Stomach smooth muscle (tissue), 2 donors: ENCODE measurements around the gene LRIF1.
"Not testable (repeated sequence)": the region's sequence is repeated elsewhere in the genome, so short reads cannot be mapped to it uniquely, and the experiment has no call there.

Experiments
- H3K27ac ChIP-seq: one replicate; pipeline ENCODE4 v1.7.0; 2013; ENCODE audit warnings: mild to moderate bottlenecking, low read length, inconsistent platforms
- H3K27me3 ChIP-seq, 2 donors: one replicate each; pipeline ENCODE4 v1.7.0; 2013; ENCODE audit warnings: low read length in 2 of 2; ENCODE audit not compliant: insufficient read depth in 2 of 2, control insufficient read depth in 1 of 2
- H3K36me3 ChIP-seq, 2 donors: one replicate each; pipeline ENCODE4 v1.7.0; 2013; ENCODE audit warnings: low read length in 2 of 2; ENCODE audit not compliant: control insufficient read depth in 2 of 2, insufficient read depth in 2 of 2
- H3K4me1 ChIP-seq: one replicate; pipeline ENCODE4 v1.7.0; 2013; ENCODE audit warnings: low read length; ENCODE audit not compliant: control insufficient read depth, insufficient read depth
- H3K4me3 ChIP-seq, 2 donors: one replicate each; pipeline ENCODE4 v1.7.0; 2013; ENCODE audit warnings: low read length in 2 of 2
- H3K9ac ChIP-seq, 2 donors: one replicate each; pipeline ENCODE4 v1.7.0; 2013; ENCODE audit warnings: low read length in 2 of 2, mild to moderate bottlenecking in 1 of 2
- H3K9me3 ChIP-seq, 2 donors: one replicate each; pipeline ENCODE4 v1.7.0; 2013; ENCODE audit warnings: low read length in 2 of 2; ENCODE audit not compliant: control insufficient read depth in 2 of 2
- donor health status: healthy.
- donor health status: Pancreatic carcinoma.

The LRIF1 gene

DNA sequence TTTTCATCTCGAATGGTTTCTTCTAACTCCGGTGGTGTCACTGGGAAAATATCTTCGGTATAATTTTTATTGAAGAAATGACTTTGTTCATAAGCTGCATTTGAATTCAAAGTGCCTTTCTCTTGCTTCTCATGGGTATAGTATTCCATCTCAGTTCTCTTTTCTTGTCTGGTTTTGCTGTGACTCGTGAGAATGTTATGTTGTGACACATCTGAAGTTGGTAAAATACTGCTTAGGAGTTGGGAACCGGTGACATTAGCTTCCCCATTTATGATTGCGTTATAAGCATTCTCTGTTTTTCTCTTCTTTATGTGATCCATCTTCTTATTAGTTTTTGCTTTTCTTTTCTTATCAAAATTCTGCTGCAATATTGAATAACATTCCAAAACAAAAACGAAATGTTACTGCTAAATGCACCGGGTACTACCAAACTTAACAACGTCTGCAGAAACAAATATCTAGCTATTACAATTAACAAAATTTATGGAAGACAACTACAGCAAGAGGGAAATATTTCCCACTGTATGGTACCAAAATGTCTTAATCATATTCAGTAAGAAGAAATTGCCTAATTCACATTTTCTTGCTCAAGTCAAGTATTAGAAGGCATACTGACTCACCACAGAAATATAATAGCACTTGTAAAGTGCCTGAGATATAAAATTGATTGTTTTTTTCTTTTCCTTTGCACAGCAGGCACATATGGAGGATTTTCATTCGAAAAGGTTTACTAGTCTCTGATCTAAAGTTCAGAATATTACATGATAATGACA lies 15.5 kb downstream of the LRIF1 start:
- Histone ChIP-seq H3K9me3 (peaks cover 0 to 3% of the 10 kb centered on the region in 2 donors), H3K4me3 (no peak overlapping the region), H3K36me3 (peaks cover 7 to 17% of the 10 kb centered on the region in 2 donors), H3K9ac (no peak overlapping the region), H3K27ac (no peak overlapping the region), H3K4me1 (no peaks in the 10 kb centered on the region), H3K27me3 (no peaks in the 10 kb centered on the region)

DNA sequence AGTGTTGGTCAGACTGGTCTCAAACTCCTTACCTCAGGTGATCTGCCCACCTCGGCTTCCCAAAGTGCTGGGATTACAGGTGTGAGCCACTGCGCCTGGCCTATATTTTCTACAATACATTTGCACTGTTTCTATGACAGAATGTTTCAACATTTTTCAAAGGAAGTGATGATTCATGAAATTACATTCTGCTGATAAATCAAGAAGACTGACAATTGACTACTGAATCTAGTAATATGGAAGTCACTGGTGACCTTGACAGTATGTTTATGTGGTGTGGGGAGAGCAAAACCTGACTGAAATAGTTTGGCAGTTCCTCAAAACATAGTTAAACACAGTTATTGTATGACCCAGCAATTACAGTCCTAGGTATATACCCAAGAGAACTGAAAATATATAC lies 18.1 kb downstream of the LRIF1 start:
- Histone ChIP-seq H3K4me3 (no peak overlapping the region), H3K36me3 (peaks cover 0 to 9% of the 10 kb centered on the region in 2 donors), H3K27ac (no peak overlapping the region), H3K4me1 (no peaks in the 10 kb centered on the region), H3K9ac (no peak overlapping the region), H3K9me3 (peaks cover 0 to 3% of the 10 kb centered on the region in 2 donors), H3K27me3 (no peaks in the 10 kb centered on the region)

DNA sequence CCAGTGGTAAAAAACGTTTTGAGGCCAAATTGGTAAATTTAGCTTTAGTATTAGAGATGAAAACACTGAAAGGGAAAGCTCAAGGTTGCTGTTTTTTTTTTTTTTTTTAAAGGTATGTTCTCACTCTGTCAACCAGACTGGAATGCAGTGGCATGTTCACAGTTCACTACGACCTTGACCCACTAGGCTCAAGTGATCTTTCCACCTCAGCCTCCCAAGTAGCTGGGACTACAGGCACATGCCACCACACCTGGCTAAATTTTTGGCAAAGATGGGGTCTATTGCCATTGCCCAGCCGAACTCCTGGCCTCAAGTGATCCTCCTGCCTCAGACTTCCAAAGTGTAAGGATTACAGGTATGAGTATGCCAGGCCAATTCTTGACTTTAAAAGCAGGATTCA lies 18.9 kb downstream of the LRIF1 start:
- Histone ChIP-seq H3K4me3 (no peak overlapping the region), H3K27ac (no peak overlapping the region), H3K9ac (no peak overlapping the region), H3K9me3 (peaks cover 0 to 3% of the 10 kb centered on the region in 2 donors), H3K4me1 (no peaks in the 10 kb centered on the region), H3K36me3 (peaks cover 0 to 7% of the 10 kb centered on the region in 2 donors), H3K27me3 (no peaks in the 10 kb centered on the region)

DNA sequence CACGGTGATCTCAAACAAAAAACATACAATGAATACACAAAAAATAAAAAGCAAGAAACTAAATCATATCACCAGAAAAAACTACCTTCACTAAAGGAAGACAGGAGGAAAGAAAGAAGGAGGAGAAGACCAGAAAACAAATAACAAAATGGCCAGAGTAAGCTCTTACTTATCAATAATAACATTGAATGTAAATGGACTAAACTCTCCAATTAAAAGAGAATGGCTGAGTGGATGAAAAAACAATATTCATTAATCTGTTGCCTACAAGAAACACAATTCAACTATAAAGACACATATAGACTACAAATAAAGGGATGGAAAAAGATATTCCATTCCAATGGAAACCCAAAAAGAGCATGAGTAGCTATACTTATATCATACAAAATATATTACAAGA lies 27.2 kb downstream of the LRIF1 start:
- peaks cover 2 to 14% of the 10 kb centered on the region in 2 donors for H3K9me3 ChIP-seq

DNA sequence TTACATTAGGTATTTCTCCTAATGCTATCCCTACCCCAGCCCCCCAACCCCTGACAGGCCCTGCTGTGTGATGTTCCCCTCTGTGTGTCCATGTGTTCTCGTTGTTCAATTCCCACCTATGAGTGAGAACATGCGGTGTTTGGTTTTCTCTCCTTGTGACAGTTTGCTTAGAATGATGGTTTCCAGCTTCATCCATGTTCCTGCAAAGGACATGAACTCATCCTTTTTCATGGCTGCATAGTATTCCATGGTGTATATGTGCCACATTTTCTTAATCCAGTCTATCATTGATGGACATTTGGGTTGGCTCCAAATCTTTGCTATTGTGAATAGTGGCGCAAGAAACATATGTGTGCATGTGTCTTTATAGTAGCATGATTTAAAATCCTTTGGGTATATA lies 32.6 kb downstream of the LRIF1 start:
- not testable (repeated sequence) for H3K9ac ChIP-seq, H3K27ac ChIP-seq, H3K4me3 ChIP-seq, H3K4me1 ChIP-seq, H3K27me3 ChIP-seq, H3K36me3 ChIP-seq
- peaks cover 2 to 14% of the 10 kb centered on the region in 2 donors for H3K9me3 ChIP-seq

More for the DNA sequence above, 27.2 kb downstream of the LRIF1 start:
- Histone ChIP-seq H3K27me3 (no peaks in the 10 kb centered on the region), H3K36me3 (no peaks in the 10 kb centered on the region), H3K27ac (no peak overlapping the region), H3K9ac (no peak overlapping the region), H3K4me3 (no peak overlapping the region), H3K4me1 (no peaks in the 10 kb centered on the region)

DNA sequence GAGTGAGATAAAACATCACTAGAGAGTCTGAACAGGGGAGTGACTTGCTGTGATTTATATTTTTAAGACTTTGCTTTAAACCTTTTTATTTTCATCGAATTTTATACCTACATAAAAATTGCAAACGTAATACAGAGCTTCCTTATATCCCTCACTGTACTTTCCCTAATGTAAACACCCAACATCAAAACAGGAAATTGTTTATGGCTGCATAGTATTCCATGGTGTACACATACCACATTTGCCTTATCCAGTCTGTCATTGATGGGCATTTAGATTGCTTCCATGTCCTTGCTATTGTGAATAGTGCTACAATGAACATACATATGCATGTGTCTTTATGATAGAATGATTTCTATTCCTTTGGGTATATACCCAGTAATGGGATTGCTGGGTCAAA lies 34.8 kb downstream of the LRIF1 start:
- Histone ChIP-seq H3K27ac (no peak overlapping the region), H3K27me3 (no peaks in the 10 kb centered on the region), H3K4me3 (no peak overlapping the region), H3K9me3 (peaks cover 2 to 8% of the 10 kb centered on the region in 2 donors), H3K9ac (no peak overlapping the region), H3K4me1 (no peaks in the 10 kb centered on the region), H3K36me3 (no peaks in the 10 kb centered on the region)

DNA sequence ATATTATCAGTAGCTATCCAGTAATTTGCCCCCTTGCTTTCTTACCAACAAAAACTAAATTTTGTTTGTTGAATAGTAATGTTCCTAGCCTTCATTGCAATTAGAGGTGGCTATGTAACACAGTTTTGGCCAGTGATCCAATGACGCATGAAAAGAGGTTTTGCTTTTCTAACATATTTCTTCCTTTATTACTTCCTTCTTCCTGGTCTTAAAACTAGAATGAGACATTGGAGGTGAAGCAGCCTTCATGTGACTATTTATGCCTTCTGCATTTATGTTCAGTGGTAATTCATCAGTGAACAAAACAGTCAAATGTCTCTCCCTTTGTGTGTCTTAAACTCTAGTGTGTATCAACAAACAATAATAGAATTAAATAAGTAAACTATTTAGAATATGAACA lies 35.5 kb downstream of the LRIF1 start:
- H3K4me3 ChIP-seq = no peak overlapping the region
- H3K27me3 ChIP-seq = no peaks in the 10 kb centered on the region
- no peak overlapping the region for H3K9ac ChIP-seq
- no peaks in the 10 kb centered on the region for H3K36me3 ChIP-seq
- peaks cover 0 to 1% of the 10 kb centered on the region in 2 donors for H3K9me3 ChIP-seq
- no peak overlapping the region for H3K27ac ChIP-seq
- no peaks in the 10 kb centered on the region for H3K4me1 ChIP-seq

DNA sequence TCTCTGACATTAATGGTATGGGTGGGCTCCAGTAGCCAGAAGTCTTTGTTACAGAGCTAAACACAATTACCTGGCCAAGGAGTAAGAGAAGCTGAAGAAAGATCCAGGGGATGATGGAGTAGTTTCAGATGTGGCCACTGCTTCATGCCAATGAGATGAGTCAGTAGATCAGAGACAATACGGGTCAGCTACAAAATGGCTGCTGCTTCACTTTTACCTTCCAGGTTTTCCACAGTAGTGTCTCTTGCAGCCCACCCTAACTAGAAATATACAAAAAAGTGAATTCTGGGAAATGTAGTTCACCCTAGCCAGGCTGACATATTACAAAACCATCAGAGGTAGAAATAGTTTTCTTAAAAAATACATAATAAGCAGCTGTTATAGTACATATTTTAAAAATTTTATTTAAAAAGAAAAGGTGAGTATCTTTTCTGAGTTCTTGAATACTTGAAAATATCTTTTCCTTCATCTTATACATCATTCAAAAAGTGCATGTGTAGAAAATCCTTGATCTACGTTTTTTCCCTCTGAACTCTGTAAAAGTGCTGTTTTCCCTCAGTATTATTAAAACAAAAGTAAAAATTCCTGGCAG lies 36.1 kb downstream of the LRIF1 start:
- no peaks in the 10 kb centered on the region for H3K9me3 ChIP-seq
- no peaks in the 10 kb centered on the region for H3K27me3 ChIP-seq
- H3K4me3 ChIP-seq = no peak overlapping the region
- no peaks in the 10 kb centered on the region for H3K4me1 ChIP-seq
- H3K27ac ChIP-seq = no peak overlapping the region
- no peak overlapping the region for H3K9ac ChIP-seq
- H3K36me3 ChIP-seq = no peaks in the 10 kb centered on the region

DNA sequence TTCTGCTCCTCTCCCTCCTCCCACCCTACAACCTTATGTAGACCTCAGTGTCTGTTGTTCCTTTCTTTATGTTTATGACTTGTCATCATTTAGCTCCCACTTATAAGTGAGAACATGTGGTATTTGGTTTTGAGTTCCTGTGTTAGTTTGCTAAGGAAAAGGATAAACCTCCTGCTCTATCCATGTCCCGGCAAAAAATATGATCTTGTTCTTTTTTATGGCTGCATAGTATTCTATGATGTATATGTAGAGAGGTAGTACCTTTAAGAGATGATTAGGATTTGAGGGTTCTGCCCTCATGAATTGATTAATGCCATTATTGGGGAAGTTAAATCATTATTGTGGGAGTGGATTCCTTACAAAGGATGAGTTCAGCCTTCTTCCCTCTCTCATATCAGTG lies 41.8 kb downstream of the LRIF1 start:
- no peaks in the 10 kb centered on the region for H3K36me3 ChIP-seq
- no peak overlapping the region for H3K4me3 ChIP-seq
- H3K27ac ChIP-seq = no peak overlapping the region
- H3K4me1 ChIP-seq = no peaks in the 10 kb centered on the region
- no peaks in the 10 kb centered on the region for H3K27me3 ChIP-seq
- no peak overlapping the region for H3K9ac ChIP-seq
- peaks cover 0 to 4% of the 10 kb centered on the region in 2 donors for H3K9me3 ChIP-seq

DNA sequence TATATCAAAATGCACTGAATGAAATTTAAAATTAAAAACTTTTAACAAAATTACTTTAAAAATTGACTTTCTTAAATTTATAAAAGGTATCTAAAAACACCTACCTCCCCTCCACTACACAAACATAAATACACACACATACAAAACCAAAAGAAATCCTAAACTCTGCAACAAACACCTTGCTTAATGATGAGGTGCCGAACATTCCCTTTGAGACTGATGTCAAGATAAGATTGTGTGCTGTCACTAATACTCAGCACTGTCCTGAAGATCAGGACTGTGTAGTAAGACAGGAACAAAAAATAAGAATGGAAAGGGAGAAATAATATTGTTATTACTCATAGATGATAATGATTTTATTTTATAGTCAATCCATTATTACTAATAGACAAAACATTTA lies 45.7 kb downstream of the LRIF1 start:
- H3K4me3 ChIP-seq = no peak overlapping the region
- no peak overlapping the region for H3K27ac ChIP-seq
- H3K36me3 ChIP-seq = no peaks in the 10 kb centered on the region
- H3K9me3 ChIP-seq = peaks cover 0 to 5% of the 10 kb centered on the region in 2 donors
- no peaks in the 10 kb centered on the region for H3K27me3 ChIP-seq
- no peaks in the 10 kb centered on the region for H3K4me1 ChIP-seq
- H3K9ac ChIP-seq = no peak overlapping the region

DNA sequence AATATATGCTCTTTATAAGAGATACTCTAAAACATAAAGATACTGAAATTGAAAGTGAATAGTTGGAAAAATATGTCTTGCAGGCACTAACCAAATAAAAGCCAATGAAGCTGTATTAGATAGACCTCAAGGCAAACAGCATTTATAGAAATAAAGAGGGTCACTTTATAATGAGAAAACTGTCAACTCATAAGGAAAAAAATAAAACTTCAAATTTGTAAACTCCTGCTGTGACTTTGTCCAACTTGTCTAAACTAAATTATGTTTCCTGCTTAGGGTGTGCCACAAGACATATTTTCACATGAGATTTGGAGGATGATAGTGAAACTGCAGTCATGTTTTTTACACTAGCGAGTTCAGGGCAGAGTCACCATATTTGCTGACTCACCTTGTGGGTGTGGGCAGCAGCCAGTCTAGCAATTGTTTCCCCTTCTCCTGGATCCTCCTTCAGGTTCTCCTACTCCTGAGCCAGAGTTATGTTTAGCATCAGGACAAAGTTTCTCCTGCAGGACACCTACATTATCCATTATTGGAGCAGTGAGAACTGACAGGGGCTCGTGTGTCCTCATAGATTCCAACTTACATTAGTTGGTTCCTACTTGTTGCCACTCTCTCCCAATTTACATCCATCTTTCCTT lies 46.9 kb downstream of the LRIF1 start:
- H3K27ac ChIP-seq = no peak overlapping the region
- H3K36me3 ChIP-seq = no peaks in the 10 kb centered on the region
- no peaks in the 10 kb centered on the region for H3K4me1 ChIP-seq
- H3K4me3 ChIP-seq = no peak overlapping the region
- H3K9ac ChIP-seq = no peak overlapping the region
- H3K9me3 ChIP-seq = peaks cover 0 to 4% of the 10 kb centered on the region in 2 donors
- H3K27me3 ChIP-seq = no peaks in the 10 kb centered on the region
